Suprapubic skin (tissue), 4 donors: ENCODE results near the gene BLCAP. TPM values are rescaled to one million over a fixed set of nuclear protein-coding genes. Genes with fewer than 3 reads are reported as not detected.

ENCODE experiments used
- DNase-seq, 2 donors: peaks; one replicate each; pipeline ENCODE4 v3.0.0-alpha.2; 2019; ENCODE audit warnings: low spot score in 2 of 2
- H3K27ac ChIP-seq: fragments of 200-600 bp; sonication (generic); one replicate; pipeline ENCODE4 v1.5.1; 2019
- H3K27me3 ChIP-seq: fragments of 200-600 bp; sonication (generic); one replicate; pipeline ENCODE4 v1.5.1; 2019
- H3K36me3 ChIP-seq: fragments of 200-600 bp; sonication (generic); one replicate; pipeline ENCODE4 v1.5.1; 2019
- H3K4me1 ChIP-seq: fragments of 200-600 bp; sonication (generic); one replicate; pipeline ENCODE4 v1.5.1; 2019
- H3K4me3 ChIP-seq: fragments of 200-600 bp; sonication (generic); one replicate; pipeline ENCODE4 v1.5.1; 2019; ENCODE audit warnings: mild to moderate bottlenecking
- H3K9me3 ChIP-seq: fragments of 200-600 bp; sonication (generic); one replicate; pipeline ENCODE4 v1.5.1; 2019
- CTCF ChIP-seq, 2 donors: fragments of 200-600 bp in 1 of 2; fragments of 450-650 bp in 1 of 2; sonication (generic) in 1 of 2; IDR thresholded peaks; one replicate each; pipeline ENCODE4 v1.5.1; 2016 to 2019; ENCODE audit warnings: antibody characterized with exemption in 2 of 2, mild to moderate bottlenecking in 1 of 2, moderate library complexity in 1 of 2
- EP300 ChIP-seq: sonication (generic); formaldehyde crosslinking; IDR thresholded peaks from one replicate; pipeline ENCODE4 v1.6.1; 2017; ENCODE audit warnings: antibody characterized with exemption
- POLR2A ChIP-seq, 2 donors: fragments of 450-650 bp; IDR thresholded peaks; one replicate each; pipeline ENCODE4 v1.6.1; 2017; ENCODE audit warnings: antibody characterized with exemption in 2 of 2, mild to moderate bottlenecking in 2 of 2, moderate library complexity in 2 of 2
- POLR2AphosphoS5 ChIP-seq, 3 donors: sonication (generic); formaldehyde crosslinking; IDR thresholded peaks; one replicate each; pipeline ENCODE4 v1.6.1; 2017; ENCODE audit warnings: antibody characterized with exemption in 3 of 3
- WGBS: methylation state at CpG from one replicate; pipeline ENCODE4 v1.1.5; 2018; 5-methylcytosine and 5-hydroxymethylcytosine counted together
- total RNA-seq, 4 donors: library from RNA; depleted of rRNA; stranded (reverse); fragments of >200 nt; gene quantifications; one replicate each; pipeline ENCODE4 v1.1.0, GENCODE V29; 2016

The BLCAP gene
- total RNA-seq, 4 donors from 2014 or later = 126 to 198 (median 136) TPM

GRCh38 chr20:37531856-37532255 is 4.2 kb upstream of the BLCAP start:
- Histone ChIP-seq H3K27me3 (no peaks in the 10 kb centered on the region), H3K4me1 (peaks cover 19% of the 10 kb centered on the region), H3K9me3 (no peaks in the 10 kb centered on the region), H3K4me3 (no peak overlapping the region), H3K27ac (no peak overlapping the region), H3K36me3 (no peaks in the 10 kb centered on the region)
- DNase-seq = peak in 1 of 2 donors; percentile 34
- 88% methylated on average over 3 of the region's 3 CpGs for WGBS
- TF ChIP-seq POLR2A (IDR thresholded peaks at IDR 0.05) (no peak), CTCF (IDR thresholded peaks at IDR 0.05) (no peak), POLR2AphosphoS5 (IDR thresholded peaks at IDR 0.05) (no peak), EP300 (no peak)

- no peaks in the 10 kb centered on the region for H3K36me3 ChIP-seq
- no peak for DNase-seq
- TF ChIP-seq CTCF (IDR thresholded peaks at IDR 0.05) (no peak), EP300 (no peak), POLR2AphosphoS5 (IDR thresholded peaks at IDR 0.05) (no peak), POLR2A (IDR thresholded peaks at IDR 0.05) (no peak)
- no peaks in the 10 kb centered on the region for H3K27me3 ChIP-seq
- no peak overlapping the region for H3K4me3 ChIP-seq
- 80% methylated on average over 2 of the region's 2 CpGs for WGBS
- H3K27ac ChIP-seq = no peak overlapping the region
- H3K4me1 ChIP-seq = peaks cover 30% of the 10 kb centered on the region
- H3K9me3 ChIP-seq = no peaks in the 10 kb centered on the region
Observed at GRCh38 chr20:37530696-37531095, 3.0 kb upstream of the BLCAP start.

- H3K4me3 ChIP-seq = no peak overlapping the region
- H3K36me3 ChIP-seq = no peaks in the 10 kb centered on the region
- H3K27ac ChIP-seq = no peak overlapping the region
- H3K9me3 ChIP-seq = no peaks in the 10 kb centered on the region
- 78% methylated on average over 10 of the region's 10 CpGs for WGBS
- TF ChIP-seq POLR2AphosphoS5 (IDR thresholded peaks at IDR 0.05) (no peak), POLR2A (IDR thresholded peaks at IDR 0.05) (no peak), CTCF (IDR thresholded peaks at IDR 0.05) (no peak), EP300 (no peak)
- H3K4me1 ChIP-seq = peaks cover 36% of the 10 kb centered on the region
- H3K27me3 ChIP-seq = no peaks in the 10 kb centered on the region
- DNase-seq = peak in 1 of 2 donors; percentile 66
Observed at GRCh38 chr20:37529968-37530600, 2.4 kb upstream of the BLCAP start.

- TF ChIP-seq EP300 (no peak), POLR2A (IDR thresholded peaks at IDR 0.05) (no peak), CTCF (IDR thresholded peaks at IDR 0.05) (no peak), POLR2AphosphoS5 (IDR thresholded peaks at IDR 0.05) (no peak)
- 74% methylated on average over 8 of the region's 8 CpGs for WGBS
- Histone ChIP-seq H3K27me3 (no peaks in the 10 kb centered on the region), H3K27ac (no peak overlapping the region), H3K36me3 (no peaks in the 10 kb centered on the region), H3K4me3 (no peak overlapping the region), H3K4me1 (peaks cover 40% of the 10 kb centered on the region), H3K9me3 (no peaks in the 10 kb centered on the region)
- peak in 1 of 2 donors; percentile 40 for DNase-seq
Observed at GRCh38 chr20:37529214-37529967, 1.7 kb upstream of the BLCAP start.

- H3K9me3 ChIP-seq = no peaks in the 10 kb centered on the region
- H3K36me3 ChIP-seq = no peaks in the 10 kb centered on the region
- H3K4me1 ChIP-seq = peaks cover 44% of the 10 kb centered on the region
- WGBS = 31% methylated on average over 10 of the region's 10 CpGs
- DNase-seq = peak in 1 of 2 donors; percentile 55
- H3K27ac ChIP-seq = peak overlapping the region; percentile 100
- H3K4me3 ChIP-seq = peak overlapping the region; percentile 87
- TF ChIP-seq CTCF (IDR thresholded peaks at IDR 0.05) = no peak
- no peak for TF ChIP-seq EP300
- TF ChIP-seq POLR2AphosphoS5 (IDR thresholded peaks at IDR 0.05) = no peak
- H3K27me3 ChIP-seq = no peaks in the 10 kb centered on the region
Observed at GRCh38 chr20:37528446-37529213, 954 bp upstream of the BLCAP start.
